ENCODE results near the gene SLC6A4.

SLC6A4 gene

DNA sequence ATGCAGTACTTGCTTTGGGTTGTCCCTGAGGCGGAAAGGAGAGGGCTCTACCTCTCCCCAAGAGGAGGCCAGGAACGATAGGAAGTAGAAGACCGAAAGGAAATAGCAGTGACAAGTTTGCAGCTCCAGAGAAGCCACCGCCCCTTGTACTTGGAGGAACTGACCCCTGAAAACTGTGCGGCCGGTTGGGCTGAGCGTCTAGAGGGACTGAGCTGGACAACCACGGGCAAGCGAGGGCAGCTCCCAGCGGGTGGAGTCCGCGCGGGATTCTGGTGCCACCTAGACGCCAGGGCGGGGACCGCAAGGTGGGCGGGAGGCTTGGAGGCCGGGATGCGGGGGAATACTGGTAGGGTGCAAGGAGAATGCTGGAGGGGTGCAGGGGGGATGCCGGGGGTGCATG, 1.3 kb upstream of the SLC6A4 start:
- in situ Hi-C loops (cut with HindIII; ENCODE audit: low sequenced_read_pairs), result no loop called here
- TF ChIP-seq CTCF (IDR thresholded peaks at IDR 0.05; ENCODE audit: low read depth, low read length), result peak; percentile 46
- H3K4me3 ChIP-seq (ENCODE audit: low read depth, low read length), result no peak overlapping the region
- DNase-seq (ENCODE audit: low read depth, low spot score), result peak; percentile 26

GRCh38 chr17:30236297-30236624, 764 bp upstream of the SLC6A4 start:
- no peak overlapping the region for H3K4me3 ChIP-seq (ENCODE audit: low read depth, low read length)
- TF ChIP-seq CTCF (IDR thresholded peaks at IDR 0.05; ENCODE audit: low read depth, low read length), result no peak
- DNase-seq (ENCODE audit: low read depth, low spot score), result no peak
- in situ Hi-C loops (cut with HindIII; ENCODE audit: low sequenced_read_pairs), result no loop called here

- in situ Hi-C loops (cut with HindIII; ENCODE audit: low sequenced_read_pairs), result no loop called here
- TF ChIP-seq CTCF (IDR thresholded peaks at IDR 0.05; ENCODE audit: low read depth, low read length), result no peak
- no peak for DNase-seq (ENCODE audit: low read depth, low spot score)
- no peak overlapping the region for H3K4me3 ChIP-seq (ENCODE audit: low read depth, low read length)
Measured at GRCh38 chr17:30234964-30235363, 533 bp downstream of the SLC6A4 start.

GRCh38 chr17:30234296-30234695, 1.2 kb downstream of the SLC6A4 start:
- DNase-seq (ENCODE audit: low read depth, low spot score), result no peak
- H3K4me3 ChIP-seq (ENCODE audit: low read depth, low read length), result no peak overlapping the region
- in situ Hi-C loops (cut with HindIII; ENCODE audit: low sequenced_read_pairs), result no loop called here
- TF ChIP-seq CTCF (IDR thresholded peaks at IDR 0.05; ENCODE audit: low read depth, low read length), result no peak

- no peak overlapping the region for H3K4me3 ChIP-seq (ENCODE audit: low read depth, low read length)
- in situ Hi-C loops (cut with HindIII; ENCODE audit: low sequenced_read_pairs), result no loop called here
- TF ChIP-seq CTCF (IDR thresholded peaks at IDR 0.05; ENCODE audit: low read depth, low read length), result no peak
- DNase-seq (ENCODE audit: low read depth, low spot score), result no peak
Measured at GRCh38 chr17:30232824-30233427, 2.6 kb downstream of the SLC6A4 start.

DNA sequence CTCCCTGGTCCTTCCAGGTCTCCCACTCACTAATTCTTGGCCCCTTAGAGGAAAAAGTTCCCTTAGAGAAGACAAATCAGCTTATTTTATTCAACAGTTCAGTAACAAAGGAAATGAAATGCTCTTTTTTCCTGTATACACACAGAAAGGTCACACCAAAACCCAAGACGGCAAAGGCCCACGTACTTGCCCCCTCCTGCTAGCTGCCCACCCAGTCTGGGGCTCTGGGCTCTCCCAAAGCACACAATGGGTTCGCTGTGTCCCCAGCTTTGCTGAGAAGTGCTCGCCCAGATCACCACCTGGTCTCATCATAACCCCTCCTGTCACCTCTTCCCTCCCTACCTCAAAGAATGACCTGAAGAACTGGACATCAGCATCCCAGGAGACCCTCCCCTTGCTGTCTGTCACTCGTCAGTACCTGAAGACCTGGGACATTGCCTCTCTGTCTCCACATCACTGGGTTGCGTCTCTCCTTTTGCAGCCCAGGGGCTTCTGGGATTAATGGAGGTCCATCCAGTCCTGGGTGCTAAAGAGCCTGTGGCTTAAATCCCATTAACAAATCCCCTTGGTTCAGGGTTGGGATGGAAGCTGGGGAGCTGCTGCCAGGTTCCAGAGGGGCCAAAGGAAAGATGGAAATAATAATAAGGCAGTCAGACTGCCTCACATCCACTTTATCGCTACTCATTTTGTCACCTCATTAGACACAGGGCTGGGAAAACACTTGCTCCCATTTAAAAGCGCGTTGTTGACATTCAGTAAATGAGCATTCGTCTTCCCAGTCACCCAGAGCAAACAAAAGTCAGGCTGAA, 3.3 kb downstream of the SLC6A4 start:
- DNase-seq (ENCODE audit: low read depth, low spot score), result no peak
- H3K4me3 ChIP-seq (ENCODE audit: low read depth, low read length), result no peak overlapping the region
- TF ChIP-seq CTCF (IDR thresholded peaks at IDR 0.05; ENCODE audit: low read depth, low read length), result no peak
- in situ Hi-C loops (cut with HindIII; ENCODE audit: low sequenced_read_pairs), result no loop called here
